ENCODE data around the gene PGM2.

GRCh38 chr4:37792241-37792640 lies 34.2 kb upstream of the PGM2 start:
- TF ChIP-seq, protein P1, sequence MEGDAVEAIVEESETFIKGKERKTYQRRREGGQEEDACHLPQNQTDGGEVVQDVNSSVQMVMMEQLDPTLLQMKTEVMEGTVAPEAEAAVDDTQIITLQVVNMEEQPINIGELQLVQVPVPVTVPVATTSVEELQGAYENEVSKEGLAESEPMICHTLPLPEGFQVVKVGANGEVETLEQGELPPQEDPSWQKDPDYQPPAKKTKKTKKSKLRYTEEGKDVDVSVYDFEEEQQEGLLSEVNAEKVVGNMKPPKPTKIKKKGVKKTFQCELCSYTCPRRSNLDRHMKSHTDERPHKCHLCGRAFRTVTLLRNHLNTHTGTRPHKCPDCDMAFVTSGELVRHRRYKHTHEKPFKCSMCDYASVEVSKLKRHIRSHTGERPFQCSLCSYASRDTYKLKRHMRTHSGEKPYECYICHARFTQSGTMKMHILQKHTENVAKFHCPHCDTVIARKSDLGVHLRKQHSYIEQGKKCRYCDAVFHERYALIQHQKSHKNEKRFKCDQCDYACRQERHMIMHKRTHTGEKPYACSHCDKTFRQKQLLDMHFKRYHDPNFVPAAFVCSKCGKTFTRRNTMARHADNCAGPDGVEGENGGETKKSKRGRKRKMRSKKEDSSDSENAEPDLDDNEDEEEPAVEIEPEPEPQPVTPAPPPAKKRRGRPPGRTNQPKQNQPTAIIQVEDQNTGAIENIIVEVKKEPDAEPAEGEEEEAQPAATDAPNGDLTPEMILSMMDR (conservative IDR thresholded peaks at IDR 0.05; ENCODE audit: low read depth, low read length), result no peak
- TF ChIP-seq EZH2 (IDR thresholded peaks at IDR 0.05; ENCODE audit: borderline replicate concordance, low read depth, low read length, poor library complexity, severe bottlenecking), result no peak

Data from A673 (cell line).